Chondrocyte (in vitro differentiated cells): ENCODE results near the gene SMARCB1. TPM values are rescaled to one million over a fixed set of nuclear protein-coding genes. Genes with fewer than 3 reads are reported as not detected.
A peak's percentile ranks its signal among the peaks of the same experiment; 100 is the strongest.

Source experiments
- DNase-seq: peaks from one replicate; pipeline ENCODE4 v3.0.0; 2021; ENCODE audit warnings: mixed read lengths, low spot score
- H3K27ac Mint-ChIP-seq: one replicate; pipeline ENCODE4 v1.8.0; 2021; ENCODE audit warnings: mild to moderate bottlenecking, moderate library complexity, mixed read lengths; ENCODE audit not compliant: unreplicated experiment
- H3K27me3 Mint-ChIP-seq: 2 replicates; pipeline ENCODE4 v1.8.0; 2021; ENCODE audit warnings: low read depth, mixed read lengths
- H3K36me3 Mint-ChIP-seq: 2 replicates; pipeline ENCODE4 v1.8.0; 2021; ENCODE audit warnings: low read depth, mixed read lengths
- H3K4me1 Mint-ChIP-seq: 2 replicates; pipeline ENCODE4 v1.8.0; 2021; ENCODE audit warnings: low read depth, mild to moderate bottlenecking, mixed read lengths
- H3K4me3 Mint-ChIP-seq: one replicate; pipeline ENCODE4 v1.8.0; 2021; ENCODE audit warnings: mild to moderate bottlenecking, moderate library complexity, mixed read lengths; ENCODE audit not compliant: unreplicated experiment
- H3K9me3 Mint-ChIP-seq: 2 replicates; pipeline ENCODE4 v1.8.0; 2021; ENCODE audit warnings: low read depth, mixed read lengths
- CTCF ChIP-seq: fragments of 200-600 bp; sonication (generic); IDR thresholded peaks from 2 replicates; pipeline ENCODE4 v1.5.0; 2021; ENCODE audit warnings: antibody characterized with exemption, mild to moderate bottlenecking, moderate library complexity
- total RNA-seq: library from RNA; stranded (reverse); gene quantifications from 3 replicates; pipeline ENCODE4 v1.2.1, GENCODE V29; 2021

SMARCB1 gene
- total RNA-seq, 1 donor from 2014 or later: 102 TPM

DNA sequence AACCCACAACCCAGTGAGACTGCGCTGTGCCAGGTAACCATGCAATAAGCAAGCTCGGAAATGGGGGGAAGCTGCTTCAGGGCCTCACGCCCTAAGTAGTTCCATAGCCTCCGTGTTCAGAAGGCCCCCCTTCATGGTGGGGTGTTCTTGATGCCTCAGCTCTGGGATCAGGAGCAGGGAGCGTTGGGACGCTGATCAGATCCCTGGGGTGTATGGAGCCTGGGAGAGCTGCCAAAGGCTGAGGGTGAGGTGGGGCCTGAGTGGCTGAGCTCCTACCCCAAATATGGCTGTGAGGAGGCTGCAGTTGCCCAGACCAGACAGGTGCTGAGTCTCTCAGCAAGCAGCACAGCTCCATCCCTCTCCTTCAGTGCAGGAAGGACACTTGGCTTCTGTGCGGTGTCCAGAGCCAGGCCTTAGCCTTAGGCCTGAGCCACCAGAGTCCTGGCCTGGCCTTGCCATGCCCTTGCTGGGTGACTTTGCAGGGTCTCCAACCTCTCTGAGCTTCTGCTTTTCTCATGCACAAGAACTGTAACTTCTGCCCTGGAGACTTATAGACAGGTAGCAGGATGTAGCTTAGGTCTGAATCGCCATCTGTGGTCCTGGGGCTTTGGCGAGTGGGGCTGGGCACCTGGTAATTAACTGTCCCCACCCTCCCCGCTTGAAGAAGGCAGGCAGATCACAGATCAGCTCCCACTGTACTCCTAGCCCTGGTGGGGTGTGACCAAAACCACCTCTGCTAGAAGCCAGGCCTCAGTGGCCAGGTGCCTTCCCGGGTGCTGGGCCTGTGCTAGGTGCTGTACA, 8.8 kb upstream of the SMARCB1 start:
- Mint-ChIP-seq H3K4me1 (peaks cover 66% of the 10 kb centered on the region), H3K36me3 (peaks cover 3% of the 10 kb centered on the region), H3K27ac (no peak overlapping the region), H3K27me3 (no peaks in the 10 kb centered on the region), H3K9me3 (no peaks in the 10 kb centered on the region), H3K4me3 (no peak overlapping the region)
- no peak for TF ChIP-seq CTCF
- DNase-seq: no peak

GRCh38 chr22:23778577-23778900, 8.2 kb upstream of the SMARCB1 start:
- H3K27ac Mint-ChIP-seq: no peak overlapping the region
- H3K4me1 Mint-ChIP-seq: peaks cover 63% of the 10 kb centered on the region

GRCh38 chr22:23779083-23779482, 7.7 kb upstream of the SMARCB1 start:
- Mint-ChIP-seq H3K4me3 (no peak overlapping the region), H3K27ac (no peak overlapping the region), H3K4me1 (peaks cover 63% of the 10 kb centered on the region), H3K27me3 (no peaks in the 10 kb centered on the region), H3K36me3 (peaks cover 3% of the 10 kb centered on the region), H3K9me3 (no peaks in the 10 kb centered on the region)
- no peak for TF ChIP-seq CTCF
- no peak for DNase-seq

More at GRCh38 chr22:23778577-23778900, 8.2 kb upstream of the SMARCB1 start:
- DNase-seq: no peak
- H3K36me3 Mint-ChIP-seq: peaks cover 3% of the 10 kb centered on the region
- H3K4me3 Mint-ChIP-seq: no peak overlapping the region
- no peaks in the 10 kb centered on the region for H3K9me3 Mint-ChIP-seq
- H3K27me3 Mint-ChIP-seq: no peaks in the 10 kb centered on the region
- TF ChIP-seq CTCF: no peak

DNA sequence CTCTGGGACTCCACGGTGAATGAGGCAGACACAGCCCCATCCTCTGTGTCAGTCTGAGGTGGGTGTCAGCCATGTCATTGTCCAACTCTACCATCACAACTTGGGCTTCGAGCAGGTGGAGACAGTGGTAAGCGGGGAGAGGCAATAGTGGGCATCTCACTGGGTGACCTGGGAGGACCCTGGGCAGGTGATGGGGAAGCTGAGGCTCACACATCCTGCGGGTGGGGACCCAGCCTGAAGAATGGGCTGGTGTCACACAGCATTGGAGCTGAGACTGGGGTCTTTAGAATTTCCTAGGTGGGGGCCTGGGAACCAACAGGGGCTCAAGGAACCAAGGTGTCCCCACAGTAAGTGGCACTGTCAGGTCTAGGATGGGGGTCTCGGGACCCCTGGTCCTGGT, 7.0 kb upstream of the SMARCB1 start:
- Mint-ChIP-seq H3K9me3 (no peaks in the 10 kb centered on the region), H3K4me3 (no peak overlapping the region), H3K27ac (peak overlapping the region; percentile 5), H3K4me1 (peaks cover 62% of the 10 kb centered on the region), H3K36me3 (peaks cover 3% of the 10 kb centered on the region), H3K27me3 (no peaks in the 10 kb centered on the region)
- TF ChIP-seq CTCF: no peak
- DNase-seq: no peak

GRCh38 chr22:23780146-23780748, 6.5 kb upstream of the SMARCB1 start:
- no peak for DNase-seq
- no peak for TF ChIP-seq CTCF
- no peaks in the 10 kb centered on the region for H3K27me3 Mint-ChIP-seq
- peaks cover 3% of the 10 kb centered on the region for H3K36me3 Mint-ChIP-seq
- no peaks in the 10 kb centered on the region for H3K9me3 Mint-ChIP-seq
- H3K27ac Mint-ChIP-seq: no peak overlapping the region
- H3K4me1 Mint-ChIP-seq: peaks cover 57% of the 10 kb centered on the region
- H3K4me3 Mint-ChIP-seq: no peak overlapping the region
